ENCODE results near the gene NLGN4X.
A peak's percentile ranks its signal among the peaks of the same experiment; 100 is the strongest.

DNA sequence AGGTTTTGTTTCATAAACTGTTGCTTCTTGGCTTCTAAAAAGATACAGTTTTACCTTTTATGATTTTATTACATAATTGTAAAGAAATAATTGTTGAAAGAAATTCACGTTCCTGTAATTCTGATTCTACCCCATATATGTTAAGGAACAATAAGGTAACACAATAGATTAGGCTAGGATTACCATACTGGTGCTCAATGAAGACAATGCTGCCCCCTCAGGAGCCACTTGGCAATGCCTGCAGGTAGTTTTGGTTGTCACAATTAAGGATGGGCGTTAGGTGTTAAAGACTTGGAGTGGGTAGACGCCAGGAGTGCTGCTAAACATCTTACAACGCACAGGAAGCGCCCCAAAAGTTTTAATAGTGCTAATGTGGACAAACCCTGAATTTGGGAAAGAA is 133.2 kb downstream of the NLGN4X start:
- TF ChIP-seq CTCF (IDR thresholded peaks at IDR 0.05) (peak; percentile 35; the same call in 1 of the 2 replicates), ZFX (IDR thresholded peaks at IDR 0.05; ENCODE audit: borderline replicate concordance) (no peak)

Measured in 22Rv1 (cell line).